DOHH2 (cell line): ENCODE measurements around the gene HDDC3.

ENCODE experiments used
- H3F3A ChIP-seq: fragments of 200-600 bp; sonication (generic), shearing (Covaris generic); 2 replicates; pipeline ENCODE4 v1.6.0; 2016; ENCODE audit warnings: antibody characterized with exemption, mild to moderate bottlenecking; ENCODE audit not compliant: control insufficient read depth, insufficient read depth
- H3K27ac ChIP-seq: fragments of 200-600 bp; sonication (generic); 2 replicates; pipeline ENCODE4 v1.5.1; 2014; ENCODE audit warnings: low read depth, mild to moderate bottlenecking, low read length, moderate library complexity
- H3K27me3 ChIP-seq: fragments of 200-600 bp; sonication (generic); 2 replicates; pipeline ENCODE4 v1.6.1; 2014; ENCODE audit warnings: mild to moderate bottlenecking, low read length, mixed read lengths; ENCODE audit not compliant: control insufficient read depth
- H3K36me3 ChIP-seq: fragments of 200-600 bp; sonication (generic); 2 replicates; pipeline ENCODE4 v1.6.1; 2014; ENCODE audit warnings: mild to moderate bottlenecking, low read length, moderate library complexity, mixed read lengths; ENCODE audit not compliant: control insufficient read depth
- H3K4me1 ChIP-seq: fragments of 200-600 bp; sonication (generic); 2 replicates; pipeline ENCODE4 v1.6.1; 2014; ENCODE audit warnings: mild to moderate bottlenecking, low read length, mixed read lengths; ENCODE audit not compliant: control insufficient read depth
- H3K4me2 ChIP-seq: fragments of 200-600 bp; sonication (generic); 2 replicates; pipeline ENCODE4 v1.6.0; 2014; ENCODE audit warnings: mild to moderate bottlenecking, low read length, moderate library complexity
- H3K4me3 ChIP-seq: fragments of 200-600 bp; sonication (generic); 2 replicates; pipeline ENCODE4 v1.5.1; 2014; ENCODE audit warnings: mild to moderate bottlenecking, low read length, mixed read lengths
- H3K79me2 ChIP-seq: fragments of 200-600 bp; sonication (generic); 2 replicates; pipeline ENCODE4 v1.6.1; 2014; ENCODE audit warnings: mild to moderate bottlenecking, low read length, mixed read lengths; ENCODE audit not compliant: control insufficient read depth
- H3K9me2 ChIP-seq: fragments of 200-600 bp; sonication (generic); replicated peaks from 2 replicates; pipeline ENCODE4 v1.6.1; 2014; ENCODE audit warnings: mild to moderate bottlenecking, low read length, mixed read lengths; ENCODE audit not compliant: control insufficient read depth
- H3K9me3 ChIP-seq: fragments of 200-600 bp; sonication (generic); 2 replicates; pipeline ENCODE4 v1.6.1; 2014; ENCODE audit warnings: antibody characterized with exemption, low read length, mixed read lengths; ENCODE audit not compliant: control insufficient read depth, insufficient read depth
- H4K20me1 ChIP-seq: fragments of 200-600 bp; sonication (generic); 2 replicates; pipeline ENCODE4 v1.6.0; 2014; ENCODE audit warnings: low read depth, mild to moderate bottlenecking, antibody characterized with exemption, low read length, moderate library complexity; ENCODE audit not compliant: control insufficient read depth, insufficient read depth
- CTCF ChIP-seq: fragments of 200-600 bp; sonication (generic); IDR thresholded peaks from one replicate; pipeline ENCODE4 v1.5.1; 2014; ENCODE audit warnings: antibody characterized with exemption, mild to moderate bottlenecking, low read depth, low read length; ENCODE audit not compliant: poor library complexity, severe bottlenecking
- EZH2phosphoT487 ChIP-seq: fragments of 200-600 bp; sonication (generic); IDR thresholded peaks from 2 replicates; pipeline ENCODE4 v1.6.1; 2017; ENCODE audit warnings: borderline replicate concordance, mild to moderate bottlenecking, antibody characterized with exemption, low read length, moderate library complexity, mixed read lengths

The HDDC3 gene

GRCh38 chr15:90918034-90918788 is 14.1 kb downstream of the HDDC3 start:
- no peak overlapping the region for H3K27ac ChIP-seq
- H4K20me1 ChIP-seq, result no peaks in the 10 kb centered on the region
- H3K79me2 ChIP-seq, result no peaks in the 10 kb centered on the region
- peaks cover 84% of the 10 kb centered on the region for H3K36me3 ChIP-seq
- H3F3A ChIP-seq, result no peaks in the 10 kb centered on the region
- H3K4me2 ChIP-seq, result no peak overlapping the region
- no peaks in the 10 kb centered on the region for H3K27me3 ChIP-seq
- TF ChIP-seq EZH2phosphoT487 (no peak), CTCF (no peak)
- peaks cover 12% of the 10 kb centered on the region for H3K4me1 ChIP-seq
- no peaks in the 10 kb centered on the region for H3K9me2 ChIP-seq
- H3K4me3 ChIP-seq, result no peak overlapping the region
- H3K9me3 ChIP-seq, result no peaks in the 10 kb centered on the region

- H3K36me3 ChIP-seq, result peaks cover 90% of the 10 kb centered on the region
These were observed 14.8 kb downstream of the HDDC3 start for GRCh38 chr15:90917569-90917968.

GRCh38 chr15:90916461-90916860 is 15.9 kb downstream of the HDDC3 start:
- H3K9me3 ChIP-seq, result no peaks in the 10 kb centered on the region
- TF ChIP-seq EZH2phosphoT487 (no peak), CTCF (no peak)
- H3K9me2 ChIP-seq, result no peaks in the 10 kb centered on the region
- H3K79me2 ChIP-seq, result no peaks in the 10 kb centered on the region
- H3K27ac ChIP-seq, result no peak overlapping the region
- peaks cover 97% of the 10 kb centered on the region for H3K36me3 ChIP-seq
- H3K27me3 ChIP-seq, result no peaks in the 10 kb centered on the region
- H3K4me1 ChIP-seq, result peaks cover 12% of the 10 kb centered on the region
- no peaks in the 10 kb centered on the region for H3F3A ChIP-seq
- H3K4me3 ChIP-seq, result no peak overlapping the region
- H3K4me2 ChIP-seq, result no peak overlapping the region
- no peaks in the 10 kb centered on the region for H4K20me1 ChIP-seq

More at GRCh38 chr15:90917569-90917968, 14.8 kb downstream of the HDDC3 start:
- Histone ChIP-seq H3K4me3 (no peak overlapping the region), H3K27ac (no peak overlapping the region), H4K20me1 (no peaks in the 10 kb centered on the region), H3K4me1 (peaks cover 12% of the 10 kb centered on the region), H3K9me2 (no peaks in the 10 kb centered on the region), H3K9me3 (no peaks in the 10 kb centered on the region), H3K79me2 (no peaks in the 10 kb centered on the region), H3F3A (no peaks in the 10 kb centered on the region), H3K27me3 (no peaks in the 10 kb centered on the region), H3K4me2 (no peak overlapping the region)
- TF ChIP-seq CTCF (no peak), EZH2phosphoT487 (no peak)
